Heart right ventricle (tissue), 16 donors: ENCODE results near the gene CWC27. TPM values are rescaled to one million over a fixed set of nuclear protein-coding genes. Genes with fewer than 3 reads are reported as not detected.
A peak's percentile ranks its signal among the peaks of the same experiment; 100 is the strongest.
"Not testable (repeated sequence)": the region's sequence is repeated elsewhere in the genome, so short reads cannot be mapped to it uniquely, and the experiment has no call there.

ENCODE experiments used
- ATAC-seq, 8 donors: fragments of 200-7000 bp; cut with Tn5 transposase; one replicate each; pipeline ENCODE4 v1.9.1; 2020; ENCODE audit warnings: mild to moderate bottlenecking in 8 of 8, moderate library complexity in 8 of 8, moderate number of reproducible peaks in 1 of 8
- DNase-seq, 2 donors: peaks; one replicate each; pipeline ENCODE4 v3.0.0-alpha.2; 2020
- H3K27ac ChIP-seq, 10 donors: fragments of 200-600 bp; sonication (generic) in 2 of 10; one replicate each; pipeline versions ENCODE4 v1.5.0 to v1.8.0; 2020 to 2022; ENCODE audit warnings: mild to moderate bottlenecking in 3 of 10
- H3K27me3 ChIP-seq, 7 donors: fragments of 200-600 bp; one replicate each; pipeline ENCODE4 v1.8.0; 2021 to 2022; ENCODE audit warnings: mild to moderate bottlenecking in 2 of 7
- H3K36me3 ChIP-seq, 9 donors: fragments of 200-600 bp; sonication (generic) in 1 of 9; one replicate each; pipeline versions ENCODE4 v1.5.0 to v1.8.0; 2020 to 2022; ENCODE audit warnings: mild to moderate bottlenecking in 2 of 9
- H3K4me1 ChIP-seq, 9 donors: fragments of 200-600 bp; sonication (generic) in 1 of 9; one replicate each; pipeline versions ENCODE4 v1.5.0 to v1.8.0; 2020 to 2022; ENCODE audit warnings: mild to moderate bottlenecking in 4 of 9
- H3K4me3 ChIP-seq, 10 donors: fragments of 200-600 bp; sonication (generic) in 2 of 10; one replicate each; pipeline versions ENCODE4 v1.5.0 to v1.8.0; 2020 to 2022; ENCODE audit warnings: mild to moderate bottlenecking in 7 of 10, moderate library complexity in 2 of 10
- H3K9me3 ChIP-seq, 11 donors: fragments of 200-600 bp in 10 of 11; sonication (generic) in 2 of 11; one replicate each; pipeline versions ENCODE4 v1.5.0 to v1.8.0; 2013 to 2022; ENCODE audit warnings: mild to moderate bottlenecking in 2 of 11, control low read depth in 1 of 11, moderate library complexity in 1 of 11
- WGBS, 2 donors: extraction: QIAGEN DNeasy Blood & Tissue Kit; methylation state at CpG; one replicate each; pipeline ENCODE4 v1.1.7; 2013; ENCODE audit warnings: inconsistent platforms in 1 of 2; 5-methylcytosine and 5-hydroxymethylcytosine counted together
- intact Hi-C, 10 donors: fragments of 100-400 bp; cut with DNase I; formaldehyde crosslinking; loops; one replicate each; pipeline versions ENCODE4 v1.11.1 to v1.14.2; 2022
- polyA plus RNA-seq, 2 donors: library from polyadenylated mRNA; stranded (reverse); fragments of 200-250 nt; gene quantifications; one replicate each; pipeline ENCODE4 v1.2.3, GENCODE V29; 2013
- total RNA-seq, 10 donors: library from RNA; stranded (reverse); fragmentation: NEBNext Ultra II Directional in 3 of 10; extraction: Animal tissue kit (Norgen Biotek cat#: 25700) in 3 of 10; gene quantifications; one replicate each; pipeline versions ENCODE4 v1.2.1 to v1.2.4, GENCODE V29; 2021 to 2023
- TF ChIP-seq, protein P1 (sequence below), 9 donors: fragments of 200-600 bp; sonication (generic) in 2 of 9; IDR thresholded peaks; one replicate each; pipeline versions ENCODE4 v1.5.0 to v1.8.0; 2021 to 2022; ENCODE audit warnings: antibody characterized with exemption in 9 of 9, mild to moderate bottlenecking in 5 of 9, moderate library complexity in 1 of 9
- donor health status: Arrhythmogenic right ventricular cardiomyopathy.
- donor health status: ischemic (EF 13 %, LVEDD 7.1; RV severe dilation, severe dysfunction).
- donor health status: healthy with polysubstance abuse.
- donor health status: DM: no; HTN: yes; CAD: no.
- donor health status: DM: no; HTN: no; CAD: no.
- donor health status: ischemic (EF 25% LVEDD 6.9; RV normal size, moderate dysfunction).
- donor health status: ischemic (EF 25% LVEDD 5.7; RV mildly dilated, moderate dysfunction).
- donor health status: healthy.
- donor health status: DM: yes; HTN: yes; CAD: no.
- donor health status: Ischemic cardiomyopathy.
- donor health status: ischemic (EF 35%, LVEDD 5.7; RV mildly dilated, moderate dysfunction).
- donor health status: nonischemic (EF 11% LVEDD 7.7; RV severe dilation, severe dysfunction).
- donor health status: DM: yes; HTN: yes; CAD: no.
- donor health status: PGD.
- donor health status: ischemic (EF 29% LVEDD 5.4; RV normal size, mild dysfunction).
- donor health status: nonischemic (EF 23%, LVEDD 6.1; RV moderate dilation, normal function).

CWC27 gene
- total and polyA plus RNA-seq, 12 donors = 18.7 to 32.1 (median 23.5) TPM

DNA sequence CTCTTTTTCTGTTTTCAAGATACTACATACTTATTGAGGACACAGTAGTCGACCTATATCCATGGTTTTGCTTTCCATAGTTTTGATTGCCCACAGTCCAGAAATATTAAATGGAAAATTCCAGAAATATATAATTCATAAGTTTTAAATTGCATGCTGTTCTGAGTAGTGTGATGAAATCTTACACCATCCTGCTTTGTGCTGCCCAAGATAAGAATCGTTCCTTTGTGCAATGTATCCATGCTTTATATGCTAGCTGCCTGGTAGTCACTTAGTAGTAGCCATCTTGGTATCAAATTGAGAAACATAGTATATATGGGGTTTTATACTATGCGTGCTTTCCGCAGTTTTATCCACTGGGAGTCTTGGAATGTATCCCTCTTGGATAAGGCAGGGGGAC lies 59.0 kb downstream of the CWC27 start:
- ATAC-seq = no peak
- no peaks in the 10 kb centered on the region for H3K27me3 ChIP-seq
- TF ChIP-seq, protein P1, sequence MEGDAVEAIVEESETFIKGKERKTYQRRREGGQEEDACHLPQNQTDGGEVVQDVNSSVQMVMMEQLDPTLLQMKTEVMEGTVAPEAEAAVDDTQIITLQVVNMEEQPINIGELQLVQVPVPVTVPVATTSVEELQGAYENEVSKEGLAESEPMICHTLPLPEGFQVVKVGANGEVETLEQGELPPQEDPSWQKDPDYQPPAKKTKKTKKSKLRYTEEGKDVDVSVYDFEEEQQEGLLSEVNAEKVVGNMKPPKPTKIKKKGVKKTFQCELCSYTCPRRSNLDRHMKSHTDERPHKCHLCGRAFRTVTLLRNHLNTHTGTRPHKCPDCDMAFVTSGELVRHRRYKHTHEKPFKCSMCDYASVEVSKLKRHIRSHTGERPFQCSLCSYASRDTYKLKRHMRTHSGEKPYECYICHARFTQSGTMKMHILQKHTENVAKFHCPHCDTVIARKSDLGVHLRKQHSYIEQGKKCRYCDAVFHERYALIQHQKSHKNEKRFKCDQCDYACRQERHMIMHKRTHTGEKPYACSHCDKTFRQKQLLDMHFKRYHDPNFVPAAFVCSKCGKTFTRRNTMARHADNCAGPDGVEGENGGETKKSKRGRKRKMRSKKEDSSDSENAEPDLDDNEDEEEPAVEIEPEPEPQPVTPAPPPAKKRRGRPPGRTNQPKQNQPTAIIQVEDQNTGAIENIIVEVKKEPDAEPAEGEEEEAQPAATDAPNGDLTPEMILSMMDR (IDR thresholded peaks at IDR 0.05) = no peak
- H3K36me3 ChIP-seq = peaks cover 0 to 4% (median 0%) of the 10 kb centered on the region in 9 donors
- 90 to 93% methylated on average over 4 of the region's 4 CpGs for WGBS, 2 donors
- no peak overlapping the region for H3K27ac ChIP-seq
- DNase-seq = no peak
- intact Hi-C loops = no loop called here
- H3K4me1 ChIP-seq = peaks cover 0 to 16% (median 9%) of the 10 kb centered on the region in 9 donors
- no peak overlapping the region for H3K4me3 ChIP-seq
- H3K9me3 ChIP-seq = peaks cover 0 to 9% (median 0%) of the 10 kb centered on the region in 11 donors

DNA sequence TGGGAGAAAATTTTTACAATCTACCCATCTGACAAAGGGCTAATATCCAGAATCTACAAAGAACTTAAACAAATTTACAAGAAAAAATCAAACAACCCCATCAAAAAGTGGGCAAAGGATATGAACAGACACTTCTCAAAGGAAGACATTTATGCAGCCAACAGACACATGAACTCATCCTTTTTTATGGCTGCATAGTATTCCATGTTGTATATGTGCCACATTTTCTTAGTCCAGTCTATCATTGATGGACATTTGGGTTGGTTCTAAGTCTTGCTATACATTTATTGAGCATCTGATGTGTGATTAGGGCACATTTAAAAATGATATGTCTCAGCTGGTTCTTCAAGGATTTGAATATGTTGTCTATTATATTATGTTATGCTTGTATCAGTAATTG lies 61.9 kb downstream of the CWC27 start:
- H3K27me3 ChIP-seq, intact Hi-C loops, DNase-seq, H3K27ac ChIP-seq, ATAC-seq, H3K9me3 ChIP-seq, H3K4me3 ChIP-seq, H3K36me3 ChIP-seq: not testable (repeated sequence)
- peaks cover 0 to 16% (median 6%) of the 10 kb centered on the region in 9 donors for H3K4me1 ChIP-seq

DNA sequence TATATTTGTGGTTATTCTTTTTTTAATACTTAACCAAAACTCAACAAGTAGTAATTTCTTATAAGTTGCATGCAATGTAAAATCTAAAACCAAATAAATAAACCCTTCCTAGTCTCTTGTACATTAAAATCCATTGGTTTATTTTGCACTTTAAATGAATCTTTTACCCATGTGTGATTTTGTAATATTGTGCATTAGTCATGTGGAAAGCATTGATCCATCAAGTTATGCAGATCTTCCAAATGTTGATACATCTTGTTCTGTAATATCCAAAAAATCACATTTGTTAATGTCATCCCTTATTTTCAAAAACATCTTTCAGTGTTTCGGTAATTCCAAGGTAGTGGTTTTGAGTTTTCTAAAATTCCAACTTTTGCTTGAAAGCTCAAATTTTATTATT lies 63.3 kb downstream of the CWC27 start:
- peaks cover 0 to 9% (median 0%) of the 10 kb centered on the region in 11 donors for H3K9me3 ChIP-seq
- TF ChIP-seq, protein P1 (IDR thresholded peaks at IDR 0.05) = no peak
- intact Hi-C loops = no loop called here
- H3K27ac ChIP-seq = no peak overlapping the region
- H3K4me3 ChIP-seq = no peak overlapping the region
- H3K4me1 ChIP-seq = peaks cover 0 to 30% (median 18%) of the 10 kb centered on the region in 9 donors
- WGBS, 2 donors = 98 to 100% methylated on average over 1 of the region's 1 CpG
- DNase-seq (no peak), ATAC-seq (no peak)
- peaks cover 0 to 4% (median 0%) of the 10 kb centered on the region in 9 donors for H3K36me3 ChIP-seq
- no peaks in the 10 kb centered on the region for H3K27me3 ChIP-seq

DNA sequence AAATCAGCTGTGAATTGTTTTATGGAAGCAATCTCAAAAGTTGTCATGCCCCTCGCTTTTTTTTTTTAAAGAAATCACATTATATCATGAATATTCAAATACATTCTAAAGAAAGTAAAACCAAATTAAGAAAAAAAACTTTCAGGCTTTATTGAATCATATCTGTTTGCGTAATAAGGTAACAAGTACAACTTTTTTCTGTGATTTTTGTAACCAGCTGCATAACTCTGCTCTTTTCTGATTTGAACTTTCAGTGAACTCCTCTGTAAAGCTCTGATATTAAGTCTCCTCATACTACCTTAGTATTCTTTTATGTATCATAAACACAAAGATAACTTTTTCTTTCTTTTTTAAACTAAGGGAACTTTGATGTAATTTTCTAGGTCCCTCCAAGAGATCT lies 65.3 kb downstream of the CWC27 start:
- H3K27ac ChIP-seq = peak overlapping the region in 1 of 10 donors; percentile 45
- H3K4me3 ChIP-seq = no peak overlapping the region
- TF ChIP-seq, protein P1 (IDR thresholded peaks at IDR 0.05) = no peak
- H3K36me3 ChIP-seq = no peaks in the 10 kb centered on the region
- ATAC-seq = no peak
- H3K9me3 ChIP-seq = peaks cover 0 to 4% (median 0%) of the 10 kb centered on the region in 11 donors
- no peaks in the 10 kb centered on the region for H3K27me3 ChIP-seq
- intact Hi-C loops = no loop called here
- peaks cover 0 to 38% (median 20%) of the 10 kb centered on the region in 9 donors for H3K4me1 ChIP-seq
- WGBS, 2 donors = 73 to 96% methylated on average over 2 of the region's 2 CpGs
- DNase-seq = no peak

DNA sequence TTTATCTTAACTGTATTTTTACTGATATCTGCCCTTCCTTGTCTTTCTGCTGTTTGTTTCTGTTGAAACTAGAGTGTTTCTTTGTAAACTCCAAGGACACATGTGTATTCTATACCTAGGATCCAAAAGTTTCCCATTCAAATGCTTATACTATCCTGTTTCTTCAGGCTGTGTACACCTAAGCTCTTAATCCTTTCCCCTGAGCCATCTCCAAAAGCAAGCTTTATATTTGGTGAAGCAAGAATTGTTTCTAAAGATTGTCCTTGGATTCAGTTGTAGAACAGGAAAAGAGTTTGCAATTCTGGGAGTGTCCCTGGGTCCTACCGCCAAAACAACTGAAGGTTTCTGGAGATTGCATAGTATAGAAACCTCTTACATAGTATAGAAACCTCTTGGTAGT lies 65.9 kb downstream of the CWC27 start:
- no peaks in the 10 kb centered on the region for H3K36me3 ChIP-seq
- TF ChIP-seq, protein P1 (IDR thresholded peaks at IDR 0.05) = no peak
- WGBS, 2 donors = 62 to 74% methylated on average over 1 of the region's 1 CpG
- H3K4me3 ChIP-seq = no peak overlapping the region
- intact Hi-C loops = no loop called here
- H3K4me1 ChIP-seq = peaks cover 0 to 42% (median 20%) of the 10 kb centered on the region in 9 donors
- no peaks in the 10 kb centered on the region for H3K27me3 ChIP-seq
- ATAC-seq = no peak
- peak overlapping the region in 2 of 10 donors; percentile 2 to 45 for H3K27ac ChIP-seq
- no peak for DNase-seq
- H3K9me3 ChIP-seq = peaks cover 0 to 4% (median 0%) of the 10 kb centered on the region in 11 donors
